CD4-positive, alpha-beta T cell treated with Interleukin-2 at 100 ng/mL for 4 hours (primary cell): ENCODE results near the gene MYL9.
"Not testable (repeated sequence)": the region's sequence is repeated elsewhere in the genome, so short reads cannot be mapped to it uniquely, and the experiment has no call there.

Experiments
- DNase-seq: peaks from one replicate; pipeline ENCODE4 v3.0.0-alpha.2; 2020; ENCODE audit warnings: low spot score

The MYL9 gene

DNA sequence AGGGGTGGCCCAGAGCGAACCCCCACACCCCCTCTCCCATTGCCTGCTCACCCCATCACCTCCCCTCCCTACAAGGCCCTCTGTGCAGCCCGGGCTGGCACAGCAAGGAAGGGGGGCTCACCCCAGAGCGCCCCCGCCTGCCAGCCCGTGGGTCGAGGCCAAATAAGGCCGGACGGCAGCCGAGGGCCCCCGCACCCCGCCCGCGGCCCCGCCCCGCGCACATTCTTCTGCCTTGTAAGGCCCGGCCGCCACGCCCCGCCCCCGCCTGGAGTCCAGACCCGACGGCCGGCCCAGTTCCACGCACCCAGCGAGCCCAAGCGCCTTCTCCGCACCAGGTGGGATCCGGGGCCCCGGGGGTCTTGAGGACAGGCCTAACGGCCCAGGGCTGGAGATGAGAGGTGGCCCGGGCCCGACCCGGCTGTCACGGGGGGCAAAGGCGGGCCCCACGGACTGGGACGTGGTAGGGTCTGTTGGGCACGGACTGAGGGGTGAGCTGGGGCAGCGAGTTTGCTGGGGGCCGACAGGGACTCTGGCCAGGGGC, at the start of gene MYL9:
TSS of gene MYL9 (plus strand) at position 293 of the 541 bp plus-strand sequence. CDS start 3,366 bp downstream, outside the sequence.
- no peak for DNase-seq

GRCh38 chr20:36491901-36492617, 49.3 kb upstream of the MYL9 start:
- peak; percentile 59 for DNase-seq

- DNase-seq, result peak; percentile 17
Observed at GRCh38 chr20:36493051-36493800, 48.1 kb upstream of the MYL9 start.

GRCh38 chr20:36493801-36494114, 47.6 kb upstream of the MYL9 start:
- DNase-seq, result no peak

- no peak for DNase-seq
Observed at GRCh38 chr20:36496707-36497669, 44.3 kb upstream of the MYL9 start.

- DNase-seq, result no peak
Observed at GRCh38 chr20:36497856-36498255, 43.5 kb upstream of the MYL9 start.

GRCh38 chr20:36498386-36499179, 42.7 kb upstream of the MYL9 start:
- no peak for DNase-seq

DNA sequence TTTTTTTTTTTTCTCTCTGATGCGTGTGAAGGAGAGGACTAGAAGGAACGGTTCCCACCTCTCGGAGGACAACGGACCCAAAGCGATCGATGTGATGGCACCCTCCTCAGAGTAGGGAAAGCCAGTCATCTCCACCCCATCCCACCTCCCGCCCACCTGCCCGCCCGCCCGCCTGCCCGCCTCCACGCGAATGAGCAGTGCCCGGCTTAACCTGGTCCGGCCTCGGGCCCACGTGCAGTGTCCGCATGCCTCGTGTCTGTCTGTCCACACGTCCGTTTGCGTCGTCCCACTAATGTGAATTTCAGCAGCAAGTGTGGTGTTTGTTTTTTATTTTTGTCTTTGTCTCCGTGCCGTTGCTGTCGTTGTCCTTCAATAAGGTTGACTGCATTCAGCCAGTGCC, 42.1 kb upstream of the MYL9 start:
- no peak for DNase-seq

GRCh38 chr20:36499723-36500501, 41.4 kb upstream of the MYL9 start:
- no peak for DNase-seq

DNA sequence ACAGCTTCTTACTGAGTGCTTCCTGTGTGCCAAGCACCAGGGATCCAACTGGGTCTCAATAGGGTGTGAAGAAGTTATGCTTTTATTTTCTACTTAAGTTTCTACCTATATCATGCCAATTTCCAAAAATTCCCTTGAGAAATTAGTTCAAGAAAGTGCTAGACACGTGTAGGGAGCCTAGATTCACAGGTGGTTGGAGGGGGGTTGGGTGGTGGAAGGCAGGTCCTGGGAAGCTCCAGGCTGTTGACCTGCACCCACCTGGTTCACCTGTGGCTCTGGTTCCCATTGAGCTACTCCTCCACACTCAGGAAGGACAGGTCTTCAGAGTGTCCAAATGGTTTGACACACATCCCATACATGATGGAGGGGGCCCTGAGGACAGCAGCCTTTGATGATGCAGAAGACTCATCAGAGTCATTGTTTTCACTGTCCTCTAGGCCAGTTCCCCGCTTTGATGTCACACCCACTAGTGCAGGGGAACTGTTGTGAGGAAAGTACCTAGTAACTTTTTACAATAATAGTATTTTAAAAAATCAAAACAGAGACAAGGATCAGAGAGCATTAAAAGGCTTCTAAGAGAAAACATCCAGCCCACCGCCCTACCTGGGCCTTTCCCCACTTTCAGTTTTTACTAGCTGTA, 39.8 kb upstream of the MYL9 start:
- DNase-seq, result peak; percentile 36

DNA sequence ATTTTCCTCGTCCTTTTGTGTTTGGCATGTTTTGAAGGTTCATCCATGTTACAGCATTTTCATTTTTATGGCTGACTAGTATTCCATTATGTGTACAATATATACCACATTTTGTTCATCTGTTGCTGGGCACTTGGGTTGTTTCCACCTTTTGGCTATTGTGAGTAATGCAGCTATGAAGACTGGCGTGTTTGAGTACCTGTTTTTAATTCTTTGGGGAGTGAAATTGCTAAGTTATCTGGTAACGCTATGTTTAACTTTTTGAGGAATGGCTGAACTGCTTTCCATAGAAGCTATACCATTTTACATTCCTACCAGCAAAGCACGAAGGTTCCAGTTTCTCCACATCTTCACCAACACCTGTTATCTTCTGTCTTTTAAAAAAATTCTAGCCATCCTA, 37.0 kb upstream of the MYL9 start:
- DNase-seq, result no peak

- DNase-seq, result peak; percentile 26
Observed at GRCh38 chr20:36506253-36506652, 35.1 kb upstream of the MYL9 start.

DNA sequence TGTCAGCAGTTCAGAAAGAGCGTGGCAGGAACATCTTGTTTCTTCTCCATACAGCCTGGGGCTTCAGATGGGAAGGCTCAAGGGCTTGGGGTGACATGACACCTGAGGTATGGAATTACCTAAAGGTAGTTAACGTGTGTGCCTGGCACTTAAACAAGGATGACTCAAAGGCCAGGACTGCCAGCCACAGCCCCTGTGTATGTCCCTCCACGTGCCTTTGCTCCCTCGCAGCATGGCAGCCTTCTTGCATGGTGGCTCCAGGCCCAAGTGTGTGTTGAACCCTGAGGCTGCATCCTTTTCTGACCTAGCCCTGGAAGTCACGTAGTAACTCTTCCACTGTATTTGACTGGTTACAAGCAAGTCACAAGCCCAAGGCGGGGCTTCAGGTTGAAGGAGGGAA, 33.6 kb upstream of the MYL9 start:
- no peak for DNase-seq

- no peak for DNase-seq
Observed at GRCh38 chr20:36519012-36519719, 22.2 kb upstream of the MYL9 start.

GRCh38 chr20:36519944-36520343, 21.4 kb upstream of the MYL9 start:
- no peak for DNase-seq

DNA sequence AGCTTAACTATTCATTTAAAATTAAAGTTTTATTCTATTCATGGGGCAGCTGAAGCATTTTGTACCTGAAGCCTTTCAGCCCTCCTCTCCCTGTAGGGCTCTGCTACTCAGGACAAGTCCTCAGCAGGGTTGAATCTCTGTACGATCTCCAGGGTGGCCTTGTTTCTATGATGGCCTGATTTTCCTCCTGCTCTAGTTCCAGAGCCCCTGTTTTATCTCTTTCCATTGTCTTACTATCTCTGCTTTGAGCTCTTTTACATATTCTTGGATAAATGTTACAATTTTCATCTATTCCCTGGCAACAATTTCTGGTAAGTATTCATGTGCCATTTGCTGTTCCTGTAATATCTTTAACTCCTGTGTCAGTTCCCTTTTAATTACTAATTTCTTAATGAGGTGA, 19.8 kb upstream of the MYL9 start:
- DNase-seq, result no peak

- DNase-seq, result not testable (repeated sequence)
Observed at GRCh38 chr20:36522412-36522811, 18.9 kb upstream of the MYL9 start.

DNA sequence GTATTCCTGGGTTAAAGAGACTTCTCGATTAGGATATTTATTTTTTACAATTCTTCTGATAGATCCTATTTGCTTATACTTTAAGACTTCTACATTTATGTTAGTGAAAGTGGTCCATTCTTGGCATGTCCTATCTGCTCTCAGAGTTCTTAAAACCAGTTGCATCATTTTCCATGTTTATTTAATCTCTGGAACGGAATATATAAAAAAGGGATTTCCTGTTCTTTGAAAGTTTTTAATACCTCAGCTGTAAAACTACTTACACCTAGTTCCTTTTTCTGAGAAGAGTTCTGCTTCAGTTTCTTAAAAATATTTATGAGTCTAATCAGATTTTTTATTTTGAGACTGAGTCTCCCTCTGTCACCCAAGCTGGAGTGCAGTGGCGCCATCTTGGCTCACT, 18.0 kb upstream of the MYL9 start:
- no peak for DNase-seq

GRCh38 chr20:36525620-36526365, 15.5 kb upstream of the MYL9 start:
- DNase-seq, result no peak
